Subcutaneous adipose tissue (tissue), 4 donors: Measurements from ENCODE around the gene CDKN2B-AS1. TPM values are rescaled to one million over a fixed set of nuclear protein-coding genes. Genes with fewer than 3 reads are reported as not detected.

ENCODE experiments used
- CTCF ChIP-seq: fragments of 450-650 bp; IDR thresholded peaks from one replicate; pipeline ENCODE4 v1.5.1; 2016; ENCODE audit warnings: low read depth, mild to moderate bottlenecking, control low read depth, antibody characterized with exemption, moderate library complexity
- total RNA-seq, 4 donors: library from RNA; depleted of rRNA; stranded (reverse); fragments of >200 nt; gene quantifications; one replicate each; pipeline ENCODE4 v1.1.0, GENCODE V29; 2016

CDKN2B-AS1 gene
- total RNA-seq, 4 donors from 2014 or later, result 6.1 TPM; not detected in 3

GRCh38 chr9:22050924-22051323 lies 56.3 kb downstream of the CDKN2B-AS1 start:
- no peak for TF ChIP-seq CTCF

GRCh38 chr9:22052376-22052945 lies 57.9 kb downstream of the CDKN2B-AS1 start:
- TF ChIP-seq CTCF, result no peak

GRCh38 chr9:22053178-22053577 lies 58.6 kb downstream of the CDKN2B-AS1 start:
- no peak for TF ChIP-seq CTCF

GRCh38 chr9:22054076-22054475 lies 59.5 kb downstream of the CDKN2B-AS1 start:
- no peak for TF ChIP-seq CTCF

GRCh38 chr9:22054529-22054928 lies 59.9 kb downstream of the CDKN2B-AS1 start:
- TF ChIP-seq CTCF, result no peak

- TF ChIP-seq CTCF, result no peak
These were observed 60.5 kb downstream of the CDKN2B-AS1 start for GRCh38 chr9:22055090-22055489.

- no peak for TF ChIP-seq CTCF
These were observed 61.8 kb downstream of the CDKN2B-AS1 start for GRCh38 chr9:22056402-22056801.
